ENCODE measurements around the gene INTS11. TPM values are rescaled to one million over a fixed set of nuclear protein-coding genes. Genes with fewer than 3 reads are reported as not detected.

INTS11 gene
- total and polyA plus RNA-seq, 2 of the 8 experiments (the other 6 are each of a cell fraction or from before 2014, with no cell fraction given), result 113 to 243 TPM

DNA sequence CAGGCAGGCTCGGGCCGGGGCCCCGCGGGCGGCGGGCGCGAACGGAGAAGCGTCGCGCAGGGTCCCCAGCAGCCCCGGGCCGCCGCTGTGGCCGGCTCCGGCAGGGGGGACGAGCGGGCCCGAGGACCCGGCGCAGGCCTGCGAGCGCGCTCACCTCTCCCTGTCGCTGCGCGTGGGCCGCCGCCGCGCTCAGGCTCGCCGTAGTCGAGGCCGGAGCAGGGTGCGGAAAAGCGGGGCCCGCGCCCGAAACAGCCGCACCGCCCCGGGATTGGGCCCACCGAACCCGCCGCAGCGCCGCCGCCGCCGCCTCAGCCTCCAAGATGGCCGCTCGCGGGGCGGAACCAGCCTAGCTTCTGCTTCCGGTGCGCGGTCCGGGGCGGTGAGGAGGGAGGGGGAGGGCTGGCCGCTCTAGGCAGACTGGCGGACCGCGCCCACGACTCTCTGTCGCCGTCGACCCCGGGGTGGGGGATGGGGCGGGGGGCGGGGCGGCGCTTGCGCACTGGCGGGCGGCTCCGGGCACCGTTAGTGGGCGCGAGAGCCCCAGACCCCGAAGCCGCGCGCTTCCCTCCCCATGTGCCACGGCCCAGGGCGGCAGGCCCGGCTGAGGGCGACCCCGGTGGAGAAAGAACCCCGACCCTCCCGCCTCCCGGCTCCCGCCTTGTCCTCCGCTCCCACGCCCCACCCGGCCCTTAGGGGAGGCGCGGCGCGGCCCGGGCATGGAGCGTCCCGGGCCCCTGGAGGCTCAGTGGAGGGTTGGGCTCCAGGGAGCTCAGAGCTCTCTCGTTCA, 50.8 kb downstream of the INTS11 start, which contains the start of gene UBE2J2 (continued):
- TF ChIP-seq ATF2 (IDR thresholded peaks at IDR 0.05; ENCODE audit: low read length) (no peak), CREB1 (IDR thresholded peaks at IDR 0.05) (peak; percentile 75), EZH2 (IDR thresholded peaks at IDR 0.05; ENCODE audit: low read depth, low read length, severe bottlenecking) (no peak), SAP30 (IDR thresholded peaks at IDR 0.05; ENCODE audit: insufficient read depth, insufficient replicate concordance, low read length) (no peak), ZNF274 (IDR thresholded peaks at IDR 0.05; ENCODE audit: borderline replicate concordance, extremely low read depth, low read length) (no peak), POU5F1 (IDR thresholded peaks at IDR 0.05; ENCODE audit: low read depth, low read length) (no peak), ASH2L (IDR thresholded peaks at IDR 0.05; ENCODE audit: low read length) (no peak), CHD1 (IDR thresholded peaks at IDR 0.05; ENCODE audit: low read depth, low read length) (no peak), EP300 (IDR thresholded peaks at IDR 0.05; ENCODE audit: borderline replicate concordance in 1 of 2, low read depth in 2 of 2, low read length in 2 of 2) (peak in 1 of 2 experiments; percentile 60; a peak in 1 of 3 replicates), JUND (IDR thresholded peaks at IDR 0.05; ENCODE audit: low read length) (no peak), HDAC6 (IDR thresholded peaks at IDR 0.05; ENCODE audit: low read depth, low read length) (no peak), BACH1 (IDR thresholded peaks at IDR 0.05; ENCODE audit: low read length) (no peak), SIRT6 (IDR thresholded peaks at IDR 0.05; ENCODE audit: low read length) (no peak), SIX5 (IDR thresholded peaks at IDR 0.05; ENCODE audit: low read depth, low read length) (no peak), CHD2 (IDR thresholded peaks at IDR 0.05; ENCODE audit: low read length) (no peak), MAFK (IDR thresholded peaks at IDR 0.05; ENCODE audit: low read depth, low read length) (no peak)

All from H1 (cell line).